Measurements from ENCODE around the gene TCP11L2. TPM values are rescaled to one million over a fixed set of nuclear protein-coding genes. Genes with fewer than 3 reads are reported as not detected.

Gene TCP11L2
- total RNA-seq, 1 experiment from 2014 or later, result 12.1 TPM

DNA sequence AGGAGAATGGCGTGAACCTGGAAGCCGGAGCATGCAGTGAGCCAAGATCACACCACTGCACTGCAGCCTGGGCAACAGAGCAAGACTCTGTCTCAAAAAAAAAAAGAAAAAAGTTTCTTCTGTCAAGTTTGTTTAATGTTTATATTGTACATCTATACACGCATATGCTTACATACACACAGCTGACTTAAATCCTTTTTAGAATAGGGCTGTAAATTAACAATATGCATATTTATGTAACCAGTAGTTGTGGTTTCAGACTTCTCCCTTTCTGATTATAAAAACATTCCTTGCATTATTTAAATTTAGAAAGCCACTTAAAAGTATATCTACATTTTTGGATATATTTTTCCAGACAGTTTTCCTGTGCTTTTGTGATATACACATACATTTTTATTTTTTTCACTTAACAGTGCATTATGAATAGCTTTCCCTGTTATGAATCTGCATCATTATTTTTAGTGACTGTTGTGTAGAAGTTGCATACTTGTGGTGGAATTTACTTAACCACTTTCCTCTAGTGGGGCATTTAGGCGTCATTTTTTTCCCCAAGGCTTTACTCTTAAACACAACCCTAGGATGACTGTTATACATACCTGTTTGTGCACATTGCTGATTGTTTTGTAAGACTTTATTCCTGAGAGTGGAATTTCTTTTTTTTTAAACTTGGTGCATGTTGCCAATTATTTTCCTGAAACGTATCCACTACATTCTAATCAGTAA is 84.4 kb downstream of the TCP11L2 start:
- H3K4me3 ChIP-seq (ENCODE audit: low read length), result no peak overlapping the region
- H3F3A ChIP-seq (ENCODE audit: low read length, unreplicated experiment), result no peaks in the 10 kb centered on the region
- ChIA-PET CTCF (no interaction called here), POLR2A (ENCODE audit: unreplicated experiment) (no interaction called here)
- no peak overlapping the region for H3K27ac ChIP-seq (ENCODE audit: low read length)
- intact Hi-C loops (cut with micrococcal nuclease), result loop anchor here (1.0 to 10.0 kb wide), 5 partner anchors 108 to 533 kb away; partner anchors contain the start of gene RIC8B
- ATAC-seq (no peak), DNase-seq (no peak)
- no peaks in the 10 kb centered on the region for H3K27me3 ChIP-seq (ENCODE audit: low read length)
- H3K4me2 ChIP-seq (ENCODE audit: low read length), result no peak overlapping the region
- H3K79me2 ChIP-seq (ENCODE audit: low read length), result no peaks in the 10 kb centered on the region
- no peaks in the 10 kb centered on the region for H3K9me2 ChIP-seq (replicated peaks; ENCODE audit: low read length)
- no peaks in the 10 kb centered on the region for H3K4me1 ChIP-seq (ENCODE audit: insufficient read depth, low read length)
- BruUV-seq (replicated peaks), result no TSS peak
- H2AFZ ChIP-seq (ENCODE audit: low read length), result no peak overlapping the region
- no peaks in the 10 kb centered on the region for H3K9me3 ChIP-seq (ENCODE audit: low read length)
- peaks cover 27% of the 10 kb centered on the region for H3K36me3 ChIP-seq (ENCODE audit: low read depth, low read length)
- no peaks in the 10 kb centered on the region for H4K20me1 ChIP-seq (ENCODE audit: low read length)
- no peak overlapping the region for H3K9ac ChIP-seq (ENCODE audit: low read length)
- no peak for TF ChIP-seq EZH2 (IDR thresholded peaks at IDR 0.05; ENCODE audit: low read length, unreplicated experiment)
- no peak for TF ChIP-seq EZH2phosphoT487 (IDR thresholded peaks at IDR 0.05; ENCODE audit: borderline replicate concordance, low read length)
- TF ChIP-seq CTCF (conservative IDR thresholded peaks at IDR 0.05; ENCODE audit: low read depth, low read length), result no peak

DNA sequence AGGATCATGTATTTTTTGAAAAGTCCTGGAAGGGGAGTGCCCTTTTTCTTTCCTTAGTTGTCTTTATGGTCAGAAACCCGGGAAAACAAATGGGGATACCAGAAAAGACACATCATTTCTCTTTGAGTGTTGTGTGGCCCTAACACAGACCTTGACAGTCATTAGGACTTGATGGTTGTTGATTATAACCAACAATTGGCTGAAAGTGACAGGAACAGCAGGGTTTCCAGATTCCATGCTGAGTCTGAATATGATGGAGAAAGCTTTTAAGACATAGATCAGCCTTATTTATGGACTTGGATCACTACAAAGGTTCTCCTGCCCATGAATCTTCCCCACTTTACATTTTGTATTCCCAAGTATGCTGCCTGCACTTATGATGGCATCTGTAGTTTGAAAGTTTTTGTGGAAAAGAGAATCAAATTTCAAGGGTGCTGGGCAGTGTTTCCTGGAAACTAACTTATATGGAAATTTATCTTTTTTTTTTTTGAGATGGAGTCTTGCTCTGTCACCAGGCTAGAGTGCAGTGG is 85.4 kb downstream of the TCP11L2 start:
- Histone ChIP-seq H2AFZ (ENCODE audit: low read length) (no peak overlapping the region), H4K20me1 (ENCODE audit: low read length) (no peaks in the 10 kb centered on the region), H3F3A (ENCODE audit: low read length, unreplicated experiment) (no peaks in the 10 kb centered on the region), H3K9me2 (replicated peaks; ENCODE audit: low read length) (no peaks in the 10 kb centered on the region), H3K79me2 (ENCODE audit: low read length) (no peaks in the 10 kb centered on the region), H3K9ac (ENCODE audit: low read length) (no peak overlapping the region), H3K4me2 (ENCODE audit: low read length) (no peak overlapping the region), H3K36me3 (ENCODE audit: low read depth, low read length) (peaks cover 21% of the 10 kb centered on the region), H3K27me3 (ENCODE audit: low read length) (no peaks in the 10 kb centered on the region), H3K9me3 (ENCODE audit: low read length) (no peaks in the 10 kb centered on the region), H3K27ac (ENCODE audit: low read length) (no peak overlapping the region), H3K4me3 (ENCODE audit: low read length) (no peak overlapping the region), H3K4me1 (ENCODE audit: insufficient read depth, low read length) (no peaks in the 10 kb centered on the region)
- DNase-seq (no peak), ATAC-seq (no peak)
- POLR2A ChIA-PET (ENCODE audit: unreplicated experiment), result no interaction called here
- TF ChIP-seq CTCF (conservative IDR thresholded peaks at IDR 0.05; ENCODE audit: low read depth, low read length) (no peak), EZH2phosphoT487 (IDR thresholded peaks at IDR 0.05; ENCODE audit: borderline replicate concordance, low read length) (no peak), EZH2 (IDR thresholded peaks at IDR 0.05; ENCODE audit: low read length, unreplicated experiment) (no peak)
- no TSS peak for BruUV-seq (replicated peaks)
- CTCF ChIA-PET, result no interaction called here
- intact Hi-C loops (cut with micrococcal nuclease), result loop anchor here (5.0 to 10.0 kb wide), 2 partner anchors 107 to 384 kb away; partner anchors contain the start of gene RIC8B

DNA sequence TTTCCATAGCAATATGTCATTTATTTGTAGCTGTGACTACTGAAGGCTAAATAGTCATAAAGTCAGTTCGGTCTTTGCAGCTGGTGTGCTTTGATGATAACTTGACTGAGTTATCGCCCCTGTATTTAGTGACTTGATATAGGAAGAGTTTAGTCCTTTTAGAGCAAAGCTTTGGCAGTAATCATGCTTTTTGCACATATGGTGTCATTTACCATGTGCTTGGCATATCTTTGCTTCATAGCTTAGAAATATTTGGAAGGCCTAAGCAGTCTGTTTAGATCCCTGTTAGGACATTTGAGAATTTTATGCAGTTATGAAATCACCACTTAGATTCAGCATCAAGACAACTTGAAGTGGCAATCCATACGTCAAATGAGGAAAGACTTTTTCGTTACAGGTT is 86.6 kb downstream of the TCP11L2 start:
- DNase-seq (no peak), ATAC-seq (no peak)
- ChIA-PET POLR2A (ENCODE audit: unreplicated experiment) (no interaction called here), CTCF (interaction anchor here (0.6 kb wide), 1 partner anchor 532 kb away, joined by 5 read pairs; no protein-coding TSS in a partner anchor)
- no peaks in the 10 kb centered on the region for H3K79me2 ChIP-seq (ENCODE audit: low read length)
- H3K27ac ChIP-seq (ENCODE audit: low read length), result no peak overlapping the region
- peaks cover 28% of the 10 kb centered on the region for H3K36me3 ChIP-seq (ENCODE audit: low read depth, low read length)
- no peaks in the 10 kb centered on the region for H4K20me1 ChIP-seq (ENCODE audit: low read length)
- no peak overlapping the region for H3K4me2 ChIP-seq (ENCODE audit: low read length)
- intact Hi-C loops (cut with micrococcal nuclease), result loop anchor here (5.0 to 10.0 kb wide), 2 partner anchors 106 to 383 kb away; partner anchors contain the start of gene RIC8B
- no peaks in the 10 kb centered on the region for H3K9me2 ChIP-seq (replicated peaks; ENCODE audit: low read length)
- H3K4me1 ChIP-seq (ENCODE audit: insufficient read depth, low read length), result no peaks in the 10 kb centered on the region
- no peaks in the 10 kb centered on the region for H3K9me3 ChIP-seq (ENCODE audit: low read length)
- H2AFZ ChIP-seq (ENCODE audit: low read length), result no peak overlapping the region
- no peak overlapping the region for H3K9ac ChIP-seq (ENCODE audit: low read length)
- H3K4me3 ChIP-seq (ENCODE audit: low read length), result no peak overlapping the region
- no peaks in the 10 kb centered on the region for H3F3A ChIP-seq (ENCODE audit: low read length, unreplicated experiment)
- no peaks in the 10 kb centered on the region for H3K27me3 ChIP-seq (ENCODE audit: low read length)
- no TSS peak for BruUV-seq (replicated peaks)
- TF ChIP-seq CTCF (conservative IDR thresholded peaks at IDR 0.05; ENCODE audit: low read depth, low read length), result no peak
- no peak for TF ChIP-seq EZH2phosphoT487 (IDR thresholded peaks at IDR 0.05; ENCODE audit: borderline replicate concordance, low read length)
- no peak for TF ChIP-seq EZH2 (IDR thresholded peaks at IDR 0.05; ENCODE audit: low read length, unreplicated experiment)

Data from PC-3 (cell line).